NB4 (cell line): ENCODE measurements around the gene ATP2A3.

Experiments
- DNase-seq: peaks from one replicate; pipeline ENCODE4 v3.0.0; 2010; ENCODE audit warnings: low read depth
- H3K4me3 ChIP-seq: one replicate; pipeline ENCODE4 v1.5.1; 2011; ENCODE audit warnings: mild to moderate bottlenecking, low read depth, low read length, moderate library complexity
- CTCF ChIP-seq: IDR thresholded peaks from one replicate; pipeline ENCODE4 v1.5.1; 2012; ENCODE audit warnings: low read depth, low read length
- MAX ChIP-seq: IDR thresholded peaks from 2 replicates; pipeline ENCODE4 v1.6.1; 2011; ENCODE audit warnings: low read depth, low read length
- MYC ChIP-seq: IDR thresholded peaks from 2 replicates; pipeline ENCODE4 v1.6.1; 2011; ENCODE audit warnings: low read depth, low read length
- POLR2A ChIP-seq: IDR thresholded peaks from 2 replicates; pipeline ENCODE4 v1.6.1; 2011; ENCODE audit warnings: mild to moderate bottlenecking; ENCODE audit not compliant: insufficient read length; ENCODE audit errors: extremely low read depth

The ATP2A3 gene

GRCh38 chr17:3895354-3895753 is 68.9 kb downstream of the ATP2A3 start:
- TF ChIP-seq MAX, result no peak
- no peak for TF ChIP-seq CTCF
- no peak for TF ChIP-seq MYC
- no peak for TF ChIP-seq POLR2A
- no peak overlapping the region for H3K4me3 ChIP-seq
- DNase-seq, result no peak

GRCh38 chr17:3894911-3895343 is 69.3 kb downstream of the ATP2A3 start:
- no peak overlapping the region for H3K4me3 ChIP-seq
- TF ChIP-seq CTCF (no peak), POLR2A (no peak)
- peak; percentile 41 for DNase-seq

GRCh38 chr17:3894188-3894587 is 70.0 kb downstream of the ATP2A3 start:
- no peak for TF ChIP-seq CTCF
- no peak for TF ChIP-seq MAX
- no peak for TF ChIP-seq POLR2A
- no peak for TF ChIP-seq MYC
- no peak overlapping the region for H3K4me3 ChIP-seq
- no peak for DNase-seq

GRCh38 chr17:3893720-3894116 is 70.5 kb downstream of the ATP2A3 start:
- no peak for TF ChIP-seq MYC
- no peak for TF ChIP-seq CTCF
- TF ChIP-seq MAX, result no peak
- TF ChIP-seq POLR2A, result no peak
- H3K4me3 ChIP-seq, result no peak overlapping the region
- DNase-seq, result no peak

- DNase-seq, result peak; percentile 86
- no peak for TF ChIP-seq MAX
- no peak for TF ChIP-seq MYC
- no peak for TF ChIP-seq CTCF
- no peak for TF ChIP-seq POLR2A
- H3K4me3 ChIP-seq, result peak within 1 kb of the TSS; percentile 36
These were observed 71.1 kb downstream of the ATP2A3 start, which contains the start of gene CAMKK1 for GRCh38 chr17:3893003-3893719. Gene CAMKK1, minus strand, starts transcription at chr17:3893053. Its CDS starts 7,366 bp downstream, at chr17:3885687.
